Measurements from ENCODE around the gene TCN1.
"Not testable (repeated sequence)": the region's sequence is repeated elsewhere in the genome, so short reads cannot be mapped to it uniquely, and the experiment has no call there.

The TCN1 gene, protein sequence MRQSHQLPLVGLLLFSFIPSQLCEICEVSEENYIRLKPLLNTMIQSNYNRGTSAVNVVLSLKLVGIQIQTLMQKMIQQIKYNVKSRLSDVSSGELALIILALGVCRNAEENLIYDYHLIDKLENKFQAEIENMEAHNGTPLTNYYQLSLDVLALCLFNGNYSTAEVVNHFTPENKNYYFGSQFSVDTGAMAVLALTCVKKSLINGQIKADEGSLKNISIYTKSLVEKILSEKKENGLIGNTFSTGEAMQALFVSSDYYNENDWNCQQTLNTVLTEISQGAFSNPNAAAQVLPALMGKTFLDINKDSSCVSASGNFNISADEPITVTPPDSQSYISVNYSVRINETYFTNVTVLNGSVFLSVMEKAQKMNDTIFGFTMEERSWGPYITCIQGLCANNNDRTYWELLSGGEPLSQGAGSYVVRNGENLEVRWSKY

DNA sequence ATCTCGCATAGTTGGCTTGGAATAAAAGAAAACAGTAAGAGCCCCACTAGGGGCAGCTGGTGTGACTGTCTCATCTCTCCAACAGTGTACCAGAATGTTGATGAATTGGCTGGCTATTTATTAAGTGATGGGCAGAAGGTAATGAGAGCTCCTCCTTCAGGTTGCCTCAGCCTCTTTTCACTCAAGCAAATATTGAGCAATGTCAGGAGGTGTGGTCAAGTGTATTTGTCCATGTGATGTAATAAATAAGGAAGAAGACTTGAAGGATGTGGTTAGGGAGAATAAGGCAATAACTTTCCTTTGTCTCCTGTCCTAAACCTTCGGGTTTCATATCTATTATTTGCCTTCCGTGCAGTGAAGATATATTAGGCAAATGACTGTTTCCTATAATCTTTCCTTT lies at the start of gene TCN1:
Gene TCN1, minus strand, starts transcription at position 91 of the 400 bp plus-strand sequence. Its CDS starts 17 bp downstream, at position 74.
- DNase-seq: peak; percentile 63

DNA sequence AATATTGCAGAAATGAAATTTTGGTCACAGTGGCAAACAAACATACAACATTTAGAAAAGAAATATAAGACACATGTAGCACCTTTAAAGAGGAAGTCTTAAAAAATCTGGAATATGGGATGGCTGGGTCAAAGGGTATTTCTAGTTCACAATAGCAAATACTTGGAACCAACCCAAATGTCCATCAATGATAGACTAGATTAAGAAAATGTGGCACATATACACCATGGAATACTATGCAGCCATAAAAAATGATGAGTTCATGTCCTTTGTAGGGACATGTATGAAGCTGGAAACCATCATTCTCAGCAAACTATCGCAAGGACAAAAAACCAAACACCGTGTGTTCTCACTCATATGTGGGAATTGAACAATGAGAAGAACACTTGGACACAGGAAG lies 37.3 kb upstream of the TCN1 start:
- DNase-seq: not testable (repeated sequence)

DNA sequence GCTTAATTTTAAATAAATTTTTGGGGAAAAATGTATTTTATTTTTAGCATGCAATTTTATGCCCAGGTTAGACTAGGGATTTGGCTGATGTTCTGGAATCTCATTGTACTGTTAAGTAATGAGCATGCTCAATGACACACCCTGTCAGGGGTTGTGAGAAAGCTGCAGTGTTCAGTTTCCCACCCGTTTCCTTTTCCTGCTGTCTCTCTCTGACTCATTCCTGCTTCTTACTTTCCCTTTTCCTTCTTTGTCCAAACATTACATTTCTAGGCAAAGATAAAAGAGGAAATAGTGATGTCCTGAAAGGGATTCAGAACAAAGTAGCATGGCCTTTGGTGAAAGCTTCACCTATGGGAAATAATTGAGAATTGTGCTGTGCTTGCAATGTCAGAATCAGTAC lies 35.0 kb upstream of the TCN1 start:
- DNase-seq: no peak

DNA sequence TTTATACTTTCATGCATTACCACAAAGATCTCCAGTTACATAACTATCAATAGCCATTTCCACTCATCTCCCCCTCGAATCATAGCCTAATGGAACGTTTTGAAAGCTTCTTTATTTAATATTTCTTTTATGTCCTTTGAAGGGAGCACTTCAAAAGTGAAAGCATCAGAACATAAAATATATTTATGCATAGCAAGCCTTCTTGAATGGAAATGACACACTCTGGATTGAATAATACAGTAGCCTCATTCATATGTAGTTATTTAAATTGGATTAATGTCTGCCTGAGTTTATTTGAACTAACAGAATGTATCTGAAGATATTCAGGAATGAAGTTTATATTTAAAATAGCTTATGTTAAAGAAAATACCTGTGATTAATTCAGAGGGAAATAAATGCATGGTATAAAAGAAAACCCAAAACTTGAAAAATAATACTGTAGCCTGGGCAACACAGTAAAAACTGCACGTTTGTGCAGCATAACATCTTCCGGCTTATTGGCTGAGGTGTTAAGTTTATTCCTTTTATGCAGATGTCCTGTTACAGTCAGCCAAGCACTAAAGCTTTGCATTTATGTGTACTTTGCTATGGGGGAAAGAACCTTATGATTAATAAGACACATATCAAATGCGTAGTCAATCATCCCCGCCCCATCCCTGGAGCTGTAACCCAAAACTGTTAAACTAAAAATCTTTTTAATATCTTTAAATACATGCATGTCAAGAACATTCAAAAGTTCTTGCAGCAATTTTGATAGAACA lies 34.3 kb upstream of the TCN1 start:
- DNase-seq: no peak

DNA sequence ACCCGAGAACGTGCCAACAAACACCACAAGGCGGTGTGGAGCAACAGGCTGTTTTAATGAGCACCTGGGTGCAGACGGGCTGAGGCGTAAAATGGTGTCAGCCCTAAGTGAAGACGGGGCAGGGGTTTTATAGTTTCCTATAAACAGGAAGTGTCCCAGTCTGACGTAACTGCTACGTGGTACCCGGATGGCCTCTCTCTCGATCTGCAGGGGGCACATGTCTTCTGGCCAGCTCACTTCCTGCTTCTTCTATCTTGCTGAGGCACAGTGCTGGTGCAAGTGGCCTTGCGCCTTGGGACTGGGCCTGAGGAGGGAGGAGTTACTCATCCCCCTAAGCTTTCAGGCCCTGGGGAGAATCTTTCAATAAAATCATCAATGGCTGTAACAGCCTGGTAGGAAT lies 33.2 kb upstream of the TCN1 start:
- DNase-seq: no peak

DNA sequence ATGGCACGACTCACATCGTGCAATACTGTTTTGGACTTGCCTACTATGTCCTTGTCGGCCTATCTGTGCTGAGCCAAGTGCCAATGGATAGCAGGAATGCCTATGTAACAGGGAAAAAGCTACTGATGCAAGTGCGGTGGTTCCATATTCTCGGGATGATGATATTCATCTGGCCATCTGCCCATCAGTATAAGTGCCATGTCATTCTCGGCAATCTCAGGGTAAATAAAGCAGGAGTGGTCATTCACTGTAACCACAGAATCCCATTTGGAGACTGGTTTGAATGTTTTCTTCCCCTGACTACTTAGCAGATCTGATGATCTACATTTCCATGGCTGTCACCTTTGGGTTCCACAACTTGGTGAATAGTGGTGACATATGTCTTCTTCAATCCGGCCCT lies 32.4 kb upstream of the TCN1 start:
- no peak for DNase-seq

DNA sequence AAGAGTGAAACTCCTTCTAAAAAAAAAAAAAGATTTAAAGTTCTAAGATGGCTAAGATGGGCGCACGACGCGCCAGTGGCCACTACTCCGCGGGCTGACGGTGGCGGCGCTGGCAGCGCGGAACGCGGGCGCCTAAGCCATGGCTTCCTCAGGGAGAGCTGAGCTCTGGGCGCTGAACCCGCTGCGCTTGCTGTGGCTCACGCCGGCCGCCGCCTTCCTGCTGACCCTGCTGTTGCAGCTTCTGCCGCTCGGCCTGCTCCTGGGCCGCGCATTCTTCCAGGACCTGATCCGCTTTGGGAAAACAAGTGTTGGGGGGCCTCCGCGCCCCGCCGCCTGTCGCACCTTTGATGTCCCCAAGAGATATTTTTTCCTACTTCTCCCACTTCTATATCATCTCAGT lies 31.8 kb upstream of the TCN1 start:
- no peak for DNase-seq

DNA sequence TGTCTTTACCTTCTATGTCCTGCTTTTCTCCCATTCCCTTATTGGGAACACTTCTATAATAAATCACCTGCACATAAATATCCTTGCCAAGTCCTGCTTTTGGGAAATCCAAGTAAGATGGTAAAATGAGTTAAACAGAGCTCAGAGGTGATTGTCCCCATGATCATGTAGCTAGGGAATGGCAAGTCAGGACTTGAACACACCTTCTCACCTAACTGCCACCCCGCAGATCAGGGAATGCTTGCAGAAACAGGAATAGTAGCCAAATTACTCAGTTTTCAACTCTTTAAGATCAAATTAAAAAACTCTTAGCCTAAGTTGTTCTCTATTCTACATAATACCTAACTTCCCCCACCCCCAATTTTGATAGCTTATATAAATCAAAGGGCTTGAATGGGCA lies 28.3 kb upstream of the TCN1 start:
- DNase-seq: no peak

DNA sequence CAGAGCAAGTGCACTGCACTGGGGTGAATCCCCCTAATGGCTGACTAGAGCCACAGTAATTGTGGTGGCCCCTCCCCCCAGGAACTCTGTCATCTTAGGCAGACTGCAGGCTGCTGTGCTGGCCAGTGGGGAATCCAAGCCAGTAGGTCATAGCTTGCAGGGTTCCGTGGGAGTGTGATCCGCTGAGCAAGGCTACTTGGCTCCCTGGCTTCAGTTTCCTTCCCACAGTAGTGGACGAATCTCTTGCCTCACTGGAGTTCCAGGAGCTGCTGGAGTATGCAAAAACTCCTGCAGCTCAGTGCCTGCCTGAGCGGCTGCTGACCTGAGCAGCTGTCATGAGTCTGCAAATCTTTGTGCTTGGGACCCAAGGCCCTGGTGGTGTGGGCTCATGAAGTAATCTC lies 25.5 kb upstream of the TCN1 start:
- no peak for DNase-seq

DNA sequence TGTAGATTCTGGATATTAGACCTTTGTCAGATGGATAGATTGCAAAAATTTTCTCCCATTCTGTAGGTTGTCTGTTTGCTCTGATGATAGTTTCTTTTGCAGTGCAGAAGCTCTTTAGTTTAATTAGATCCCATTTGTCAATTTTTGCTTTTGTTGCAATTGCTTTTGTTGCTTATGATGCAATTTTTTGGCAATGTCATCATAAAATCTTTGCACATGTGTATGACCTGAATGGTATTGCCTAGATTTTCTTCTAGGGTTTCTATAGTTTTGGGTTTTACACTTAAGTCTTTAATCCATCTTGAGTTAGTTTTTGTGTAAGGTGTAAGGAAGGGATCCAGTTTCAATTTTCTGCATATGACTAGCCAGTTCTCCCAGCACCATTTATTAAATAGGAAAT lies 20.9 kb upstream of the TCN1 start:
- not testable (repeated sequence) for DNase-seq

DNA sequence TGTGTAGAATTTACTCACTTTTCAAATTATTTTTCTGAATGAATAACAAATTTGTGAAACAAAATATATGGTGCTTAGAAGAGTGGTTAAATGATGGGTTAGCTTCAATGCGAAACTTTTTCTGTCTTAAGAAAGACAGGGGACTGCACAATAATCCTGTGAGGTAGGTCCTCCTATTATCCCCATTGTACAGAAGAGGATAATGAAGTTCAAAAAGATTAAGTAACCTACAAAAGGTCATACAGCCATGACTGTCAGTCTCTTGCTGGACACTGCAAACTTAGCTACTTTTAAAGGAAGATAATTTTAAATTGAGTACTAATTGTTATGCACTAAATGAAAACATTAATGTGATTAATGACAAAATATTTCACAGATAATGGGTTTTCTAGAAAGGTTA lies 17.3 kb upstream of the TCN1 start:
- no peak for DNase-seq

DNA sequence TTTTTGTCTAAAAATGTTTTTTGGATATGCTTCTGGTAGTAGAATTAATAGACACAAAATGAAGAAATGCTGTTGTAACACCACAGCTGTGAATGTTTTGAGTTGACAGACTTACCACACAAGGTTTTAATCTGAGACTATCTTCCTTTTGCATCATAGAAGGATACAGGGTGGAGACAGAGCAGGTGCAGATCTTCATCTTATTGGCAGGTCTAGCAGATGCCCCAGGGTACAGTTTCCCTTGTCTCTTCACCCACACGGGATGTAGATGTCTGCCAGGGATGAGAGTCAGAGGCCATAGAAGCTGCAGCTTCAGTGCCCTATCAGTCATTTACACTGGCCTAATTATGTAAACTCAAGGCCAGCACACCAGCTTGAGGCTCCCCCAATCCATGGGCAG lies 13.3 kb upstream of the TCN1 start:
- DNase-seq: no peak

DNA sequence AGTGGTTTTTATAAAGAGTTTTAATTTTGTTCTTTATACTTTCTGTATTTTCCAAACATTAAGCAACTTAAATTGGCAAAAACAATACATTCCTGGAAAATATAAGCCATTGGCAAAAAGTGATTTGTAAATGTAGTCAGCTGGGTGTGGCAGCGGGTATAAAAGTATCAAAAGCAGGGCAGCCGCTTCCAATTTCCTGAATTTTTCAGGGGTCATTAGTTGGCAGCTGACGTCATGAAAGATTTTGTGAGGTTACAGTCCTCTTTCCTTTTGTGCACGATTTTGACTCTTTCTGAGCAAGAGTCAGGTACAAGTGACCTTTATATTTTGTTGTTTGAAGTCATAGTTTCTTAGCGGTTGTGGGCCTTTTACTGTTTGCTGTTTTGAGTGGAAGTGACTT lies 12.3 kb upstream of the TCN1 start, which contains the start of gene OOSP3:
Gene OOSP3, plus strand, starts transcription at position 208 of the 400 bp plus-strand sequence. Its CDS starts 27 bp downstream, at position 235.
- DNase-seq: no peak

DNA sequence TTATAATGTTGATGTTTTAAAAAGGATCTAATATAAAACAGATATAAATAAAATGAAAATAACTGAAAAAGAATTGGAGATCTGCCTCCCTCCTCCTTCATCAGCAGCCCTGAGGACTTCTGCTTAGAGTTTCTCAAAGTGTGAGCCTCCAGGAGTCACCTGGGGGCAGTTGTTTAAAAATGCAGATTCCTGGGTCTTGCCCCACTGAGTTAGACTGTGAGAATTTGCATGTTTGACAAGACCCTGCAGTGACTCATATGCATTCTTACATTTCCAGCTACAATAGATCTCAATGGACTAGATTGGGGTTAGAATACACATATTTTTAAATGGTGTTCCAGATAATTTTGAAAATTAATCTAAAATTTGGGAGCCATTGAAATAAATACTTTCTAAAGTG lies 11.5 kb upstream of the TCN1 start:
- DNase-seq: no peak

DNA sequence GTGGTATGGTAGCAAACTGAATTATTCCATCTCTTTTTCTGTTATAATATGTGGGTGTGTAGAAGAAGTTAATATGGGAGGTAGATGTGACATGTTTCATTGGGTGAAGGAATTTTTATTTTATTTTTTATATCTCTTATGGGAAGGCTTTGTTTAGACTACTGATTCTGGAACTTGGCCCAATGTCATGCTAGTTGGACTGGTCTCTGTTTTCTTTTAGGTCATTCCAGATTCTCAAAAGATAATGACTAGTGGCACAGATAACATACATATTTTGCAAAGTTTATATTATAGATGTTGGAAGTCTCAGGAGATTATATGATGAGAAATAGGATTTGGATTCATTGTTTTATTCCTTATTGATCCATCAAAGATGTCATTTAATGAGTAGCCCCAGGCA lies 11.0 kb upstream of the TCN1 start:
- no peak for DNase-seq

DNA sequence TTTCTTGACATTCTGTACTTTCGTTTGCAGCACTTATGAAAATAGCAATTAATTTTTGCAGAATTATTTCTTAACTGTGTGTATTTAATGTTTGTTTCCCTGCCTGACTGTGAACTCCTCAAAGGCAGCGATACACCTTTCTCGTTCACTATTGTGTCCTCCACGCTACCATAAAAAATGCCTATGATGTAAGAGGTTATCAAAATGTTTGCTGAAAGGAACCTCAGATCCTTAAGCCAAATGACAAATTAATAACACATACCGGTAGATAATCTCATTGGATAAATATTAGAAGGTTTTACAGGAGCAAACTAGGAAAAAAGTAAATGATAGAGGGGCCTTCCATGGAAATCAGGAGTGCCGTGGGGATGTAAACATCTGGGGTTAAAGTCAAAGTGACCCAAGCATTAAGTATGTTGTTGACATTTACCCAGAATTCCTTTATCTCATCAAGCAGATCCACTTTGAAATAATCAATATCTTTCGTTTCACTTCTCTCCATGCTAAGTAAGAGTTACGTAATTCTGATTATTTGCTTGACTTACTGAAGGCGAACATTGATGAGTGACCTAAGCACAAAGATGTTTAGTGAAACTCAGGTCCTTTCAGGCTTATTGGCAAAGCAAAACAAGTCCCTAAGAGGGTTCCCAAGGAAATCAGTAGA lies 9.7 kb upstream of the TCN1 start:
- no peak for DNase-seq

DNA sequence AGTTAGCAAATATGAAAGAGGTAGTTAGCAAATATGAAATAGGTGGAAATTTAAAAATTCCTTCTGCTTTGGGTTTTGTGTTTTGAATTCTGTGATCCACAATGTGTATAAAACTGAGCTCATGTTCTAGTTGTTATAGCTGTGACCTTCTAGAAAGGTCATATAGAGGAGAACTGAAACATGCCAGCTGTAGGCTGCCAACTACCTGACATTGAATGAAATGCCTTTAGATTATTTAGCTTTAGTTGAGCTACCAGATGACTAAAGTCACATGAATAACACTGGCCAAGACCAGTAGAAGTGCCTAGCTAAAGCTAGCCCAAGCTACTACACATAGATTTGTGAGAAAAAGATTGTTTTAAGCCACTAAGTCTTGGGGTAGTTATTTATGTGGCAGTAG lies 5.8 kb upstream of the TCN1 start:
- DNase-seq: no peak

DNA sequence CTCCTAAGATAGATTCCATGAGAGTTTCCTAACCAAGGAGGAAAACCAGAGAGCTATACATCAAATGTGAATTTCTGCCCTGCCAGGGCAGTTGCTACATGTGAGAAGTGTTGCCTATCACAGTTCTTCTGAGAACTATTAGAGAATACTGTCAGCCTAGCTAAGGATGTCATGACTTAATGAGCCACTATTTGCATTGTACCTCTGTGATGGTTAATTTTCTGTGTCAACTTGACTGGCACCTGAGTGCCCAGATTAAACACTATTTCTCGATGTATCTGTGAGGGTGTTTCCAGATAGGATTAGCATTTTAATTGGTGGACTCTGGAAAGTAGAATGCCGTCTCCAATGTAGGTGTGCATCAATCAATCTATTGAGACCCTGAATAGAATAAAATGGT lies 1.7 kb upstream of the TCN1 start:
- DNase-seq: no peak

DNA sequence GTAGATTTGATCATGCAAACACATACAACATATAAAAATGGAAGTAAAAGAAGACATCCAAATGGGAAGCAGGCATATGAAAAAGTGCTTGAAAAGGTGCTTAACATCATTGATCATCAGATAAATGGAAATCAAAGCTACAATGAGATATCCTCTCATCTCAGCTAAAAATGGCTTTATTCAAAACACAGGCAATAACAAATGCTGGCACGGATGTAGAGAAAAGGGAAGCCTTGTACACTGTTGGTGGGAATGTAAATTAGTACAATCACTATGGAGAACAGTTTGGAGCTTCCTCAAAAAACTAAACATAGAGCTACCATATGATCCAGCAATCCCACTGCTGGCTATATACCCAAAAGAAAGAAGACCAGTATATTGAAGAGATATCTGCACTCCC lies 549 bp upstream of the TCN1 start:
- no peak for DNase-seq

DNA sequence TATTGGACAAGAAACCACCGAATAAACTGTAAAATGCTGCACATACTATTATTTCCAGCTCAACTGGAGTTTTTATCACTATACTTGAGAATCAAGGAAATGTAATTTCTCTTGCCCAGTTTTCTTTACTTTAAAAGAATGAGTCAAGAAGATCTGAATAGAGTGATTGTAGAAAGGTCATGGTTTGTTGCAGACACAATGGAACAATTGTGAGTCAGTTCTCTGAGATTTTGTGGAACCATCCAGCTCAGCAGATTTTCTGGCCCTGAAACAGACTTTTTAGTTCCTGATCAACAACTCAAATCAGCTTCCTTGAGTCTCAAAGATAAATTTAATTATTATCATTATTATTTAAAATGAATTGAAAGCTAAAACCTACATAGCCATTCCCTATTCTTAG lies 1.3 kb downstream of the TCN1 start:
- DNase-seq: no peak

DNA sequence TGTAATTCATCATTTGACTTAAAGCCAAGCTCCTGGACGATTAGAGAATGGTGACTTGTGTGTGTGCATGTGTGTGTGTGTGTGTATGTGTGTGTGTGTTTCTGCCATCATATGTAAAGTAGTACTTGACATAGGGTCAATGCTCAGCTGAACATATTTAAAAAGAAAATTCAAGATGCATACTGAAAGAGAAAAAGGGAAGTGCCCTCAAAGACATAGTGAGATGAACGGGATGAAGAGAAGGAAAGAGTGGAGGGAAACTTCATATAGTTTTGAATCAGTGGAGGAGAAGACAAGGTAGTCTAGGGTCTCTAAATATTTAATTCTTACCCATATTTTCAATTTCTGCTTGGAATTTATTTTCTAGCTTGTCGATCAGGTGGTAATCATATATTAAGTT lies 4.0 kb downstream of the TCN1 start:
- no peak for DNase-seq

DNA sequence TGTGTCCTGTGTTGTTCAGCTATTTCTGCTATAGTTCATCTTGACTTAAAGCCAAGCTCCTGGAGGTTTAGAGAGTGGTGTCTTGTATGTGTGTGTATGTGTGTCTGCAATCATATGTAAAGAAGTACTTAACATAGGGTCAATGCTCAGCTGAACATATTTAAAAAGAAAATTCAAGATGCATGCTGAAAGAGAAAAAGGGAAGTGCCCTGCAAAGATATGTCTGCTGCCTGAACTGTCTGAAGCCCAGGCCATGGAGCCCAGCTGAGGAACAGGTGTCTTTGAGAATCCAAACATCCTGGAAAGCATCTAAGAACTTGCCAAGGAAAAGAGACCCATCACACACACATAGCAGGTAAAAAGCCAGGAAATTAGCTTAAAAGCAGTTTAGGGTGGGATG lies 6.6 kb downstream of the TCN1 start:
- DNase-seq: no peak

Measured in SIG-M5 (cell line).